GM19351 (cell line): ENCODE data around the gene ZNF407.

Source experiments
- ATAC-seq: cut with Tn5 transposase; IDR thresholded peaks from one replicate; pipeline ENCODE4 v1.9.1; 2021; ENCODE audit warnings: mild to moderate bottlenecking, moderate library complexity; ENCODE audit not compliant: unreplicated experiment

Gene ZNF407

GRCh38 chr18:74579496-74580065 lies 18.1 kb upstream of the ZNF407 start:
- no peak for ATAC-seq

GRCh38 chr18:74582642-74583041 lies 15.0 kb upstream of the ZNF407 start:
- ATAC-seq: no peak

GRCh38 chr18:74587441-74587840 lies 10.2 kb upstream of the ZNF407 start:
- no peak for ATAC-seq

- no peak for ATAC-seq
Observed at GRCh38 chr18:74589021-74589420, 8.6 kb upstream of the ZNF407 start.

- ATAC-seq: no peak
Observed at GRCh38 chr18:74589811-74590210, 7.9 kb upstream of the ZNF407 start.

GRCh38 chr18:74590671-74591070 lies 7.0 kb upstream of the ZNF407 start:
- ATAC-seq: no peak

- no peak for ATAC-seq
Observed at GRCh38 chr18:74595431-74595830, 2.2 kb upstream of the ZNF407 start.

- ATAC-seq: peak; percentile 27
Observed at GRCh38 chr18:74597034-74597661, 522 bp upstream of the ZNF407 start.

GRCh38 chr18:74598350-74599001 lies 806 bp downstream of the ZNF407 start:
- peak; percentile 55 for ATAC-seq

GRCh38 chr18:74604361-74604760 lies 6.7 kb downstream of the ZNF407 start:
- ATAC-seq: no peak

GRCh38 chr18:74604774-74605173 lies 7.1 kb downstream of the ZNF407 start:
- no peak for ATAC-seq

GRCh38 chr18:74608681-74609080 lies 11.0 kb downstream of the ZNF407 start:
- no peak for ATAC-seq

- no peak for ATAC-seq
Observed at GRCh38 chr18:74609535-74609934, 11.9 kb downstream of the ZNF407 start.

GRCh38 chr18:74610051-74610615 lies 12.5 kb downstream of the ZNF407 start:
- ATAC-seq: no peak

GRCh38 chr18:74610860-74611259 lies 13.2 kb downstream of the ZNF407 start:
- ATAC-seq: no peak

GRCh38 chr18:74611765-74612164 lies 14.1 kb downstream of the ZNF407 start:
- ATAC-seq: no peak

GRCh38 chr18:74613381-74613780 lies 15.7 kb downstream of the ZNF407 start:
- peak; percentile 59 for ATAC-seq

GRCh38 chr18:74616494-74616893 lies 18.8 kb downstream of the ZNF407 start:
- ATAC-seq: no peak

GRCh38 chr18:74617486-74617885 lies 19.8 kb downstream of the ZNF407 start:
- ATAC-seq: no peak

GRCh38 chr18:74622072-74622471 lies 24.4 kb downstream of the ZNF407 start:
- no peak for ATAC-seq

GRCh38 chr18:74623047-74623816 lies 25.6 kb downstream of the ZNF407 start:
- ATAC-seq: no peak
